GM21526 (cell line): ENCODE measurements around the gene CDH12.
"Not testable (repeated sequence)": the region's sequence is repeated elsewhere in the genome, so short reads cannot be mapped to it uniquely, and the experiment has no call there.

Source experiments
- ATAC-seq: cut with Tn5 transposase; IDR thresholded peaks from one replicate; pipeline ENCODE4 v1.9.1; 2021; ENCODE audit warnings: moderate library complexity; ENCODE audit not compliant: unreplicated experiment, low FRiP score

CDH12 gene

GRCh38 chr5:22058620-22059019 lies 794.5 kb downstream of the CDH12 start:
- ATAC-seq, result no peak

GRCh38 chr5:22057012-22057411 lies 796.1 kb downstream of the CDH12 start:
- no peak for ATAC-seq

- ATAC-seq, result no peak
Observed at GRCh38 chr5:22056601-22057000, 796.5 kb downstream of the CDH12 start.

GRCh38 chr5:22053195-22053594 lies 799.9 kb downstream of the CDH12 start:
- ATAC-seq, result no peak

GRCh38 chr5:22051881-22052280 lies 801.3 kb downstream of the CDH12 start:
- no peak for ATAC-seq

- no peak for ATAC-seq
Observed at GRCh38 chr5:22050931-22051330, 802.2 kb downstream of the CDH12 start.

- ATAC-seq, result no peak
Observed at GRCh38 chr5:22044229-22044628, 808.9 kb downstream of the CDH12 start.

- no peak for ATAC-seq
Observed at GRCh38 chr5:22036061-22036460, 817.1 kb downstream of the CDH12 start.

- ATAC-seq, result no peak
Observed at GRCh38 chr5:22033066-22033465, 820.1 kb downstream of the CDH12 start.

- ATAC-seq, result no peak
Observed at GRCh38 chr5:22023784-22024183, 829.4 kb downstream of the CDH12 start.

- ATAC-seq, result not testable (repeated sequence)
Observed at GRCh38 chr5:22012893-22013292, 840.3 kb downstream of the CDH12 start.

- not testable (repeated sequence) for ATAC-seq
Observed at GRCh38 chr5:22010808-22011207, 842.3 kb downstream of the CDH12 start.

- ATAC-seq, result not testable (repeated sequence)
Observed at GRCh38 chr5:22001097-22001496, 852.0 kb downstream of the CDH12 start.

GRCh38 chr5:21985799-21986198 lies 867.3 kb downstream of the CDH12 start:
- not testable (repeated sequence) for ATAC-seq

GRCh38 chr5:21951571-21951970 lies 901.6 kb downstream of the CDH12 start:
- not testable (repeated sequence) for ATAC-seq

GRCh38 chr5:21931116-21931515 lies 922.0 kb downstream of the CDH12 start:
- no peak for ATAC-seq

- ATAC-seq, result peak; percentile 99
Observed at GRCh38 chr5:21919414-21920022, 933.6 kb downstream of the CDH12 start.

GRCh38 chr5:21918451-21918850 lies 934.7 kb downstream of the CDH12 start:
- no peak for ATAC-seq

GRCh38 chr5:21910731-21911130 lies 942.4 kb downstream of the CDH12 start:
- ATAC-seq, result no peak

GRCh38 chr5:21895766-21896350 lies 957.3 kb downstream of the CDH12 start:
- ATAC-seq, result no peak

- ATAC-seq, result no peak
Observed at GRCh38 chr5:21893161-21893560, 960.0 kb downstream of the CDH12 start.

GRCh38 chr5:21889581-21889980 lies 963.6 kb downstream of the CDH12 start:
- ATAC-seq, result no peak
